Esophagus muscularis mucosa (tissue), 4 donors: ENCODE measurements around the gene LSM2.
A peak's percentile ranks its signal among the peaks of the same experiment; 100 is the strongest.

Experiments
- CTCF ChIP-seq, 3 experiments: fragments of 200-600 bp in 2 of 3; fragments of 450-650 bp in 1 of 3; sonication (generic) in 2 of 3; IDR thresholded peaks; one replicate each; pipeline ENCODE4 v1.5.1; 2017 to 2019; ENCODE audit warnings: antibody characterized with exemption in 3 of 3, mild to moderate bottlenecking in 2 of 3, moderate library complexity in 1 of 3
- EP300 ChIP-seq: sonication (generic); formaldehyde crosslinking; IDR thresholded peaks from one replicate; pipeline ENCODE4 v1.6.1; 2017; ENCODE audit warnings: antibody characterized with exemption
- POLR2A ChIP-seq: fragments of 450-650 bp; IDR thresholded peaks from one replicate; pipeline ENCODE4 v1.6.1; 2017; ENCODE audit warnings: antibody characterized with exemption, moderate library complexity, mild to moderate bottlenecking, low read depth
- POLR2AphosphoS5 ChIP-seq, 2 donors: sonication (generic); formaldehyde crosslinking; IDR thresholded peaks; one replicate each; pipeline ENCODE4 v1.6.1; 2017; ENCODE audit warnings: antibody characterized with exemption in 2 of 2

GRCh38 chr6:31795616-31796298, 11.0 kb downstream of the LSM2 start, which contains the start of gene VARS1:
- TF ChIP-seq CTCF (IDR thresholded peaks at IDR 0.05) = peak; percentile 81 to 93 (median 87)
- TF ChIP-seq EP300 = no peak
- TF ChIP-seq POLR2AphosphoS5 (IDR thresholded peaks at IDR 0.05) = peak; percentile 72 to 84
- no peak for TF ChIP-seq POLR2A
